Neural progenitor cell (in vitro differentiated cells): ENCODE data around the gene PGGT1B. TPM values are rescaled to one million over a fixed set of nuclear protein-coding genes. Genes with fewer than 3 reads are reported as not detected.

Experiments
- DNase-seq: peaks from one replicate; pipeline ENCODE4 v3.0.0-alpha.2; 2016; ENCODE audit warnings: low spot score
- H2AFZ ChIP-seq: fragments of 200-600 bp; sonication (generic); replicated peaks from 2 replicates; pipeline ENCODE4 v1.6.1; 2016; ENCODE audit warnings: antibody characterized with exemption
- H3F3A ChIP-seq: fragments of 200-600 bp; sonication (generic); 2 replicates; pipeline ENCODE4 v1.6.1; 2016; ENCODE audit warnings: antibody characterized with exemption, low read depth
- H3K27ac ChIP-seq: fragments of 200-600 bp; sonication (generic); 2 replicates; pipeline ENCODE4 v1.5.1; 2016; ENCODE audit warnings: mild to moderate bottlenecking
- H3K27me3 ChIP-seq: fragments of 200-600 bp; sonication (generic); 2 replicates; pipeline ENCODE4 v1.6.1; 2016; ENCODE audit warnings: mild to moderate bottlenecking, moderate library complexity
- H3K36me3 ChIP-seq: fragments of 200-600 bp; sonication (generic); 2 replicates; pipeline ENCODE4 v1.5.1; 2016
- H3K4me1 ChIP-seq: fragments of 200-600 bp; sonication (generic); 2 replicates; pipeline ENCODE4 v1.6.1; 2016; ENCODE audit warnings: mixed run types
- H3K4me2 ChIP-seq: fragments of 200-600 bp; sonication (generic); 2 replicates; pipeline ENCODE4 v1.6.1; 2016
- H3K4me3 ChIP-seq: fragments of 200-600 bp; sonication (generic); 2 replicates; pipeline ENCODE4 v1.5.1; 2016
- H3K79me2 ChIP-seq: fragments of 200-600 bp; sonication (generic); 2 replicates; pipeline ENCODE4 v1.6.1; 2016; ENCODE audit warnings: low read depth
- H3K9ac ChIP-seq: fragments of 200-600 bp; sonication (generic); 2 replicates; pipeline ENCODE4 v1.6.1; 2016
- H3K9me3 ChIP-seq: fragments of 200-600 bp; sonication (generic); 2 replicates; pipeline ENCODE4 v1.5.1; 2016; ENCODE audit warnings: low read depth
- H4K20me1 ChIP-seq: fragments of 200-600 bp; sonication (generic); 2 replicates; pipeline ENCODE4 v1.6.1; 2016; ENCODE audit warnings: low read depth
- H3K27ac Mint-ChIP-seq: 3 replicates; pipeline ENCODE4 v1.8.0; 2021; ENCODE audit warnings: mixed read lengths
- H3K27me3 Mint-ChIP-seq: 2 replicates; pipeline ENCODE4 v1.8.0; 2022; ENCODE audit warnings: low read depth, mild to moderate bottlenecking, inconsistent platforms, moderate library complexity, mixed read lengths; ENCODE audit not compliant: insufficient read depth
- H3K36me3 Mint-ChIP-seq: 3 replicates; pipeline ENCODE4 v1.8.0; 2021; ENCODE audit warnings: mixed read lengths
- H3K4me1 Mint-ChIP-seq: 3 replicates; pipeline ENCODE4 v1.8.0; 2021; ENCODE audit warnings: mixed read lengths
- H3K4me3 Mint-ChIP-seq: 3 replicates; pipeline ENCODE4 v1.8.0; 2021; ENCODE audit warnings: mild to moderate bottlenecking, moderate library complexity, mixed read lengths
- H3K9me3 Mint-ChIP-seq: 3 replicates; pipeline ENCODE4 v1.8.0; 2020; ENCODE audit warnings: mixed read lengths
- EZH2 ChIP-seq: fragments of 200-600 bp; sonication (generic); IDR thresholded peaks from 2 replicates; pipeline ENCODE4 v1.6.1; 2017; ENCODE audit warnings: antibody characterized with exemption, mild to moderate bottlenecking, moderate library complexity
- EZH2phosphoT487 ChIP-seq: fragments of 200-600 bp; sonication (generic); IDR thresholded peaks from 2 replicates; pipeline ENCODE4 v1.6.1; 2017; ENCODE audit warnings: antibody characterized with exemption
- total RNA-seq: library from RNA; depleted of rRNA; stranded (reverse); fragments of >200 nt; gene quantifications from 2 replicates; pipeline ENCODE4 v1.2.3, GENCODE V29; 2015; ENCODE audit warnings: low replicate concordance
- TF ChIP-seq, protein P1 (sequence below): fragments of 200-600 bp; sonication (generic); IDR thresholded peaks from 2 replicates; pipeline ENCODE4 v1.5.1; 2017; ENCODE audit warnings: antibody characterized with exemption, mild to moderate bottlenecking

Gene PGGT1B
- total RNA-seq, 1 donor from 2014 or later: 20.6 TPM

GRCh38 chr5:115306011-115306536 lies 43.4 kb upstream of the PGGT1B start:
- no peaks in the 10 kb centered on the region for H4K20me1 ChIP-seq
- Mint-ChIP-seq H3K36me3 (no peaks in the 10 kb centered on the region), H3K27ac (no peak overlapping the region), H3K27me3 (no peaks in the 10 kb centered on the region), H3K4me3 (no peak overlapping the region), H3K9me3 (no peaks in the 10 kb centered on the region), H3K4me1 (no peaks in the 10 kb centered on the region)
- no peaks in the 10 kb centered on the region for H3K79me2 ChIP-seq
- H3K9ac ChIP-seq: no peak overlapping the region
- no peaks in the 10 kb centered on the region for H3K9me3 ChIP-seq
- no peaks in the 10 kb centered on the region for H3K27me3 ChIP-seq
- H3K27ac ChIP-seq: no peak overlapping the region
- TF ChIP-seq EZH2 (no peak), EZH2phosphoT487 (no peak)
- no peak overlapping the region for H2AFZ ChIP-seq
- no peak for DNase-seq
- no peak overlapping the region for H3K4me2 ChIP-seq
- H3F3A ChIP-seq: no peaks in the 10 kb centered on the region
- H3K4me1 ChIP-seq: no peaks in the 10 kb centered on the region
- H3K36me3 ChIP-seq: no peaks in the 10 kb centered on the region
- H3K4me3 ChIP-seq: no peak overlapping the region

DNA sequence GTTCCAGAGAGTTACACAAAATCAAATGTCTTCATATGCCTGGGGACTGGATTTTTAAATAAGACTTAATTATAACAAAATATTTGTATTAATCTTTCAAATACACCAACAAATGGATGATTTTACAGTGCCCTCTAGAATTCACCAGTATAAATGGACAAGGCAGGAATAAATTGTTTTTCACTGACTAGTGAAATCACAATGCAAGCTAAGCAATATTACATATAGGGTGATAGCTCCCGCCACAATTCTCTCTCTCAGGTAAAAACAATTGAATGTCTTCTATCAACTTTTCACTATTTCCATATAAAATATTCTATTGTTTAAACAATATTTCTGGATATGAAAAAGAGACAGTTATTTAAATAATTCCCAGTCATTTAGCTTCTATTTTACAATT lies 41.8 kb upstream of the PGGT1B start:
- DNase-seq: no peak
- Histone ChIP-seq H4K20me1 (no peaks in the 10 kb centered on the region), H2AFZ (no peak overlapping the region), H3K79me2 (no peaks in the 10 kb centered on the region), H3K4me1 (no peaks in the 10 kb centered on the region), H3K27ac (no peak overlapping the region), H3F3A (no peaks in the 10 kb centered on the region), H3K27me3 (no peaks in the 10 kb centered on the region), H3K9ac (no peak overlapping the region), H3K9me3 (no peaks in the 10 kb centered on the region), H3K4me3 (no peak overlapping the region), H3K4me2 (no peak overlapping the region), H3K36me3 (no peaks in the 10 kb centered on the region)
- no peaks in the 10 kb centered on the region for H3K9me3 Mint-ChIP-seq
- H3K27ac Mint-ChIP-seq: no peak overlapping the region
- H3K4me3 Mint-ChIP-seq: no peak overlapping the region
- no peaks in the 10 kb centered on the region for H3K4me1 Mint-ChIP-seq
- H3K27me3 Mint-ChIP-seq: no peaks in the 10 kb centered on the region
- TF ChIP-seq EZH2phosphoT487 (no peak), EZH2 (no peak)
- TF ChIP-seq, protein P1, sequence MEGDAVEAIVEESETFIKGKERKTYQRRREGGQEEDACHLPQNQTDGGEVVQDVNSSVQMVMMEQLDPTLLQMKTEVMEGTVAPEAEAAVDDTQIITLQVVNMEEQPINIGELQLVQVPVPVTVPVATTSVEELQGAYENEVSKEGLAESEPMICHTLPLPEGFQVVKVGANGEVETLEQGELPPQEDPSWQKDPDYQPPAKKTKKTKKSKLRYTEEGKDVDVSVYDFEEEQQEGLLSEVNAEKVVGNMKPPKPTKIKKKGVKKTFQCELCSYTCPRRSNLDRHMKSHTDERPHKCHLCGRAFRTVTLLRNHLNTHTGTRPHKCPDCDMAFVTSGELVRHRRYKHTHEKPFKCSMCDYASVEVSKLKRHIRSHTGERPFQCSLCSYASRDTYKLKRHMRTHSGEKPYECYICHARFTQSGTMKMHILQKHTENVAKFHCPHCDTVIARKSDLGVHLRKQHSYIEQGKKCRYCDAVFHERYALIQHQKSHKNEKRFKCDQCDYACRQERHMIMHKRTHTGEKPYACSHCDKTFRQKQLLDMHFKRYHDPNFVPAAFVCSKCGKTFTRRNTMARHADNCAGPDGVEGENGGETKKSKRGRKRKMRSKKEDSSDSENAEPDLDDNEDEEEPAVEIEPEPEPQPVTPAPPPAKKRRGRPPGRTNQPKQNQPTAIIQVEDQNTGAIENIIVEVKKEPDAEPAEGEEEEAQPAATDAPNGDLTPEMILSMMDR: no peak
- H3K36me3 Mint-ChIP-seq: no peaks in the 10 kb centered on the region

GRCh38 chr5:115298811-115299210 lies 36.1 kb upstream of the PGGT1B start:
- Mint-ChIP-seq H3K27me3 (peaks cover 2% of the 10 kb centered on the region), H3K36me3 (peaks cover 8% of the 10 kb centered on the region), H3K9me3 (no peaks in the 10 kb centered on the region)

GRCh38 chr5:115297031-115297430 lies 34.4 kb upstream of the PGGT1B start:
- H2AFZ ChIP-seq: no peak overlapping the region

More at GRCh38 chr5:115298811-115299210, 36.1 kb upstream of the PGGT1B start:
- H3F3A ChIP-seq: peaks cover 7% of the 10 kb centered on the region
- H3K4me3 ChIP-seq: no peak overlapping the region
- no peak overlapping the region for H2AFZ ChIP-seq
- no peaks in the 10 kb centered on the region for H4K20me1 ChIP-seq
- no peak overlapping the region for H3K27ac Mint-ChIP-seq
- no peaks in the 10 kb centered on the region for H3K27me3 ChIP-seq
- no peak overlapping the region for H3K4me2 ChIP-seq
- peaks cover 18% of the 10 kb centered on the region for H3K79me2 ChIP-seq
- no peaks in the 10 kb centered on the region for H3K36me3 ChIP-seq
- TF ChIP-seq EZH2phosphoT487 (no peak), EZH2 (no peak)
- TF ChIP-seq, protein P1: no peak
- no peak overlapping the region for H3K9ac ChIP-seq
- DNase-seq: no peak
- peaks cover 9% of the 10 kb centered on the region for H3K4me1 ChIP-seq
- peaks cover 3% of the 10 kb centered on the region for H3K4me1 Mint-ChIP-seq
- no peaks in the 10 kb centered on the region for H3K9me3 ChIP-seq
- H3K4me3 Mint-ChIP-seq: no peak overlapping the region
- no peak overlapping the region for H3K27ac ChIP-seq

More at GRCh38 chr5:115297031-115297430, 34.4 kb upstream of the PGGT1B start:
- Histone ChIP-seq H3F3A (peaks cover 7% of the 10 kb centered on the region), H3K36me3 (no peaks in the 10 kb centered on the region), H3K4me1 (peaks cover 9% of the 10 kb centered on the region), H3K27ac (no peak overlapping the region), H3K4me2 (peak overlapping the region; percentile 42), H3K4me3 (no peak overlapping the region), H3K79me2 (peaks cover 35% of the 10 kb centered on the region), H3K27me3 (no peaks in the 10 kb centered on the region), H3K9me3 (no peaks in the 10 kb centered on the region), H3K9ac (no peak overlapping the region), H4K20me1 (no peaks in the 10 kb centered on the region)
- Mint-ChIP-seq H3K4me1 (peaks cover 3% of the 10 kb centered on the region), H3K27me3 (peaks cover 2% of the 10 kb centered on the region), H3K4me3 (peak overlapping the region; percentile 68), H3K27ac (no peak overlapping the region), H3K36me3 (peaks cover 17% of the 10 kb centered on the region), H3K9me3 (peaks cover 11% of the 10 kb centered on the region)
- peak; percentile 4 for DNase-seq
- TF ChIP-seq, protein P1: no peak
- TF ChIP-seq EZH2phosphoT487: no peak
- TF ChIP-seq EZH2: no peak
